Measurements from ENCODE around the gene BEGAIN. TPM values are rescaled to one million over a fixed set of nuclear protein-coding genes. Genes with fewer than 3 reads are reported as not detected.

Gene BEGAIN
- total RNA-seq, 2 experiments from 2014 or later, result 0.76 TPM; not detected in 1

DNA sequence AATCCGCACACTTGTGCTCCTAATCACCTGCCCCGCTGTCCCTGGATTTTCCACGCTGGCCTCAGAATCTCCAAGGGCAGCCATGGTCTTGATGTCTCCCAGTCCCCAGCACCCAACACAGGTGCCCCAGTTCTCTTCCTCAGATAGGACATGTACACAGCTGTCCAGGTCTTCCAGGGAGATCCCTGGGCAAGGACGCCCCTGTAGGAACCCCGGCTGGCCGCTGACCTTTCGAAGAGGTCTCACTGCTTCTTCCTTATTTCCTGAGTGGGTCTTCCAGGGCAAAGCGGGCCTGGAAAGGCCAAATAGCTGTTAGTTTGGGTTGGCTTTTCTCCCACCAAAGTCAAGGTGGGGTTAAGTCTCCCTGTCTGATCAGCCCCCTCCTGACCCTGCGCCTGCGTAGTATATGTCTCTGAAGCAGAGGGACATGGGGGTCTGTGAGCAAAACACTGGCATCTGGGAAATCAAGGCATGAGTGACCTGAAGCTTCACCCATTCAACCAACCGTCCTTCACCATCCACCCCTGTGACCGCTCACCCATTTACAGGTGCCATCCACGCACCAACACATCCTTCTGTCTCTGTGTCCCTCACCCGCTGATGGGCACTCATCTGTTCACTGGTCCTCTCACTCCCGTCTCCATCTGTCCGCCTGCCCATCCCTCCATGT lies 4.6 kb downstream of the BEGAIN start:
- Histone ChIP-seq H3K4me2 (ENCODE audit: low read length) (no peak overlapping the region), H3K9me2 (ENCODE audit: insufficient read depth, low read length) (no peaks in the 10 kb centered on the region), H2AFZ (ENCODE audit: low read length) (no peak overlapping the region), H3K4me3 (ENCODE audit: low read depth, low read length, poor library complexity, severe bottlenecking) (no peak overlapping the region), H3K9me3 (ENCODE audit: low read length) (no peaks in the 10 kb centered on the region), H4K20me1 (ENCODE audit: insufficient read depth, low read length) (no peaks in the 10 kb centered on the region), H3K4me1 (ENCODE audit: insufficient read depth, low read length, poor library complexity, severe bottlenecking) (no peaks in the 10 kb centered on the region), H3K36me3 (ENCODE audit: insufficient read depth, low read length) (no peaks in the 10 kb centered on the region), H3K79me2 (ENCODE audit: insufficient read depth, low read depth, low read length) (no peaks in the 10 kb centered on the region), H3K27ac (ENCODE audit: low read depth, low read length, poor library complexity, severe bottlenecking) (no peak overlapping the region)
- no TSS peak for BruUV-seq (replicated peaks)
- ChIA-PET POLR2A (no interaction called here), CTCF (ENCODE audit: unreplicated experiment) (no interaction called here)
- DNase-seq (ENCODE audit: low spot score), result no peak
- TF ChIP-seq, protein P1, sequence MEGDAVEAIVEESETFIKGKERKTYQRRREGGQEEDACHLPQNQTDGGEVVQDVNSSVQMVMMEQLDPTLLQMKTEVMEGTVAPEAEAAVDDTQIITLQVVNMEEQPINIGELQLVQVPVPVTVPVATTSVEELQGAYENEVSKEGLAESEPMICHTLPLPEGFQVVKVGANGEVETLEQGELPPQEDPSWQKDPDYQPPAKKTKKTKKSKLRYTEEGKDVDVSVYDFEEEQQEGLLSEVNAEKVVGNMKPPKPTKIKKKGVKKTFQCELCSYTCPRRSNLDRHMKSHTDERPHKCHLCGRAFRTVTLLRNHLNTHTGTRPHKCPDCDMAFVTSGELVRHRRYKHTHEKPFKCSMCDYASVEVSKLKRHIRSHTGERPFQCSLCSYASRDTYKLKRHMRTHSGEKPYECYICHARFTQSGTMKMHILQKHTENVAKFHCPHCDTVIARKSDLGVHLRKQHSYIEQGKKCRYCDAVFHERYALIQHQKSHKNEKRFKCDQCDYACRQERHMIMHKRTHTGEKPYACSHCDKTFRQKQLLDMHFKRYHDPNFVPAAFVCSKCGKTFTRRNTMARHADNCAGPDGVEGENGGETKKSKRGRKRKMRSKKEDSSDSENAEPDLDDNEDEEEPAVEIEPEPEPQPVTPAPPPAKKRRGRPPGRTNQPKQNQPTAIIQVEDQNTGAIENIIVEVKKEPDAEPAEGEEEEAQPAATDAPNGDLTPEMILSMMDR (conservative IDR thresholded peaks at IDR 0.05; ENCODE audit: low read length), result no peak
- TF ChIP-seq EZH2phosphoT487 (IDR thresholded peaks at IDR 0.05; ENCODE audit: borderline replicate concordance, low read depth, low read length), result no peak
- intact Hi-C loops (cut with micrococcal nuclease; ENCODE audit: unreplicated experiment), result no loop called here

DNA sequence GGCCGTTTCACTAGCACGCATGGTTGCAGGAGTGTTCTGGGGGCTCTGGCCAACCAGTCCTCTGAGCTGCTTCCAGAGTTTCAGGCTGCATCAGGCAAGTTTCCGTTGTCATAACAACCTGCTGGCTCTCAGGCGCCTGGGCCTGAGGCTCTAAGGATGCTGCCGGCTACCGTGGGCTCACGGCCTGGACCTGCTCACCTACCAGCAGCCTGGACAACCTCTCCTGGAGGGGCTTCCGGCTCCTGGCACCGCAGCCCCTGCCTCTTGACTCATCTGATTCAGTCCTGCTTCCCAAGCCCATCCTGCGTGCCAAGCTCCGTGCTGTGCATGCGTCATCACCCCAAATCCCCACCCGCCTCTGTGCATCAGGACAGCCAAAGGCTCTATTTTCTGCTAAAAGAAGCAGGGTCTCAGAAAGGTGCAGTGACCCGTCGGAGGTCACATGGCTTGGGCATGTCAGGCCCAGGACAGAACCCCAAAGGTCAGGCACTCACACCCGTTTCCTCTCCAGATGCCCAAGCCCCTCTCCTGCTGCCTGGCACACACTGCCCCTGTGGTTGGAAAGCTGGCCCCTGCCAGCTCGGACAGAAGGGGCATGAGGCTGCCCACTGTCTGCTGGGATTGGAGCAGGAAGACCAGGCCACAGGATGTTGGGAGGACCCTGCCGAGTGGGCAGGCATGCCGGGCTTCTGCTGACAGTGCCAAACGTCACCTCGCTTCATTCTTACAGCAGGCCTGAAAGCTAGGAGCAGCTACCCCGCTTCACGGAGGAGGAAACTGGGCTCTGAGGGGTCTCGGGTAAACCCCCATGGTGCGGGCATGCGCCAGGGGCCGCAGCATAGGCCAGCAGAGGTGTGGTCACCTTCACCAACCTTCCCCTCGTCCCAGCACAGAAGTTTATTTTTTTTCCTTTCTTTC lies 5.7 kb downstream of the BEGAIN start:
- intact Hi-C loops (cut with micrococcal nuclease; ENCODE audit: unreplicated experiment), result no loop called here
- Histone ChIP-seq H3K9me3 (ENCODE audit: low read length) (no peaks in the 10 kb centered on the region), H3K4me1 (ENCODE audit: insufficient read depth, low read length, poor library complexity, severe bottlenecking) (no peaks in the 10 kb centered on the region), H3K9me2 (ENCODE audit: insufficient read depth, low read length) (no peaks in the 10 kb centered on the region), H3K27ac (ENCODE audit: low read depth, low read length, poor library complexity, severe bottlenecking) (no peak overlapping the region), H2AFZ (ENCODE audit: low read length) (no peak overlapping the region), H4K20me1 (ENCODE audit: insufficient read depth, low read length) (no peaks in the 10 kb centered on the region), H3K4me2 (ENCODE audit: low read length) (no peak overlapping the region), H3K36me3 (ENCODE audit: insufficient read depth, low read length) (no peaks in the 10 kb centered on the region), H3K79me2 (ENCODE audit: insufficient read depth, low read depth, low read length) (no peaks in the 10 kb centered on the region), H3K4me3 (ENCODE audit: low read depth, low read length, poor library complexity, severe bottlenecking) (no peak overlapping the region)
- no peak for TF ChIP-seq EZH2phosphoT487 (IDR thresholded peaks at IDR 0.05; ENCODE audit: borderline replicate concordance, low read depth, low read length)
- TF ChIP-seq, protein P1 (conservative IDR thresholded peaks at IDR 0.05; ENCODE audit: low read length), result no peak
- no TSS peak for BruUV-seq (replicated peaks)
- CTCF ChIA-PET (ENCODE audit: unreplicated experiment), result no interaction called here
- POLR2A ChIA-PET, result no interaction called here
- no peak for DNase-seq (ENCODE audit: low spot score)
